ENCODE results near the gene APOBEC2. TPM values are rescaled to one million over a fixed set of nuclear protein-coding genes. Genes with fewer than 3 reads are reported as not detected.

The APOBEC2 gene
- total and polyA plus RNA-seq, 2 of the 13 experiments (the other 11 are each of a cell fraction or from before 2014, with no cell fraction given): 0.09 TPM; not detected in 1

DNA sequence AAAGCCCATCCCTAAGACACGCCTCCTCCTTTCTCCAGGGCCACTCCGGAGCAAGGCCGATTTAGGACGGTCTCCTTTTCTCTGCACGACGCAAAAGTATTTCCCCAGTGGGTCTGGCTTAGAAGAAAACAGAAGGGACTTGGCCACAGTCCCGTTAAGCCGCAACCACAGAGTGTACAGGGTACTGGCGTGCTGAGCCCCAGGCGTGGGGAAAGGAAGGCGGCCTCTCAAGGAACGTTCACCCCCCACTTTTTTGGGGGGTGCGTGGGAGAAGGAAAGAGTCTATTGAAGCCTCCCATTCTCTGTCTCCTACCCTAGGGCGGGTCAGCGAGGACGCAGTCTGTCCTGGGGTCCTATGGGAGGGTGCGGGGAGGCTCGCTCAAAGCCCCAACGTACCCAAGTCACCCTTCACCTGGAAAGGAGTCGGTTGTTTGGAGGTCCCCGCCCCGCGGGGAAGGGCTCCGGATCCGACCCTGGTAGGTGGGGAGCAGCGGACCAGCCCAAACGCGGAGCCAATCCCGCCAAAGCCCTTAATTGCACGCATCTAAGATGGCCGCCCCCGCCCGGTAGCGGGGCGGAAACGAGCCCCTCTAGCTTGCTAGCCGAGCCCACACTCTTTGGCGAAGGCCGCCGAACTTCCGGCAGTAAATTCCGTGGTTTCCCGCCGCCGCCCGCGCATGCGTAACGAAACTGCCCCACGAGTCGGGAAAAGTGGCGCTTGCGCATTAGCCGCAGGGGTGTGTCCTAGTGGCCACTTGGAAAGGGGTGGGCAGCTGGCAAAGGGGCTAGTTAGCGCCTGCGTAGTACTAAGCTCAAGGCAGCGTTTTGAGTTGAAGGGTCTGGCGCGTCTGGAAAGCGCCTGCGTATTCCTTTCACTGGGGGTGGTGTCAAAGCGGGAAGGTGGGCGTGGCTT, 19.2 kb downstream of the APOBEC2 start, which contains the start of gene OARD1 (continued):
- TF ChIP-seq, protein P1, sequence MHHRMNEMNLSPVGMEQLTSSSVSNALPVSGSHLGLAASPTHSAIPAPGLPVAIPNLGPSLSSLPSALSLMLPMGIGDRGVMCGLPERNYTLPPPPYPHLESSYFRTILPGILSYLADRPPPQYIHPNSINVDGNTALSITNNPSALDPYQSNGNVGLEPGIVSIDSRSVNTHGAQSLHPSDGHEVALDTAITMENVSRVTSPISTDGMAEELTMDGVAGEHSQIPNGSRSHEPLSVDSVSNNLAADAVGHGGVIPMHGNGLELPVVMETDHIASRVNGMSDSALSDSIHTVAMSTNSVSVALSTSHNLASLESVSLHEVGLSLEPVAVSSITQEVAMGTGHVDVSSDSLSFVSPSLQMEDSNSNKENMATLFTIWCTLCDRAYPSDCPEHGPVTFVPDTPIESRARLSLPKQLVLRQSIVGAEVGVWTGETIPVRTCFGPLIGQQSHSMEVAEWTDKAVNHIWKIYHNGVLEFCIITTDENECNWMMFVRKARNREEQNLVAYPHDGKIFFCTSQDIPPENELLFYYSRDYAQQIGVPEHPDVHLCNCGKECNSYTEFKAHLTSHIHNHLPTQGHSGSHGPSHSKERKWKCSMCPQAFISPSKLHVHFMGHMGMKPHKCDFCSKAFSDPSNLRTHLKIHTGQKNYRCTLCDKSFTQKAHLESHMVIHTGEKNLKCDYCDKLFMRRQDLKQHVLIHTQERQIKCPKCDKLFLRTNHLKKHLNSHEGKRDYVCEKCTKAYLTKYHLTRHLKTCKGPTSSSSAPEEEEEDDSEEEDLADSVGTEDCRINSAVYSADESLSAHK (CRISPR knock-in tag; IDR thresholded peaks at IDR 0.05; ENCODE audit: borderline replicate concordance): no peak
- TF ChIP-seq BRD4 (CRISPR knock-in tag; IDR thresholded peaks at IDR 0.05): peak; percentile 43; the same call in 1 of the 2 replicates
- TF ChIP-seq ZIK1 (CRISPR knock-in tag; IDR thresholded peaks at IDR 0.05; ENCODE audit: borderline replicate concordance, low read depth): peak; percentile 10; the same call in 1 of the 2 replicates
- TF ChIP-seq ZZZ3 (CRISPR knock-in tag; IDR thresholded peaks at IDR 0.05; ENCODE audit: borderline replicate concordance): peak; percentile 24; the same call in 1 of the 2 replicates
- TF ChIP-seq NCOA1 (CRISPR knock-in tag; IDR thresholded peaks at IDR 0.05): peak; percentile 70; the same call in 1 of the 2 replicates
- TF ChIP-seq AKAP8 (CRISPR knock-in tag; IDR thresholded peaks at IDR 0.05): 0 out of 2 replicates have a peak, but pooled peaks have one; percentile 55
- TF ChIP-seq DPF2 (CRISPR knock-in tag; IDR thresholded peaks at IDR 0.05; ENCODE audit: borderline replicate concordance, low read depth): no peak
- TF ChIP-seq ZFP41 (CRISPR knock-in tag; IDR thresholded peaks at IDR 0.05; ENCODE audit: borderline replicate concordance): 0 out of 2 replicates have a peak, but pooled peaks have one; percentile 49
- TF ChIP-seq MEIS2 (CRISPR knock-in tag; IDR thresholded peaks at IDR 0.05): peak; percentile 73
- peak; percentile 36 for TF ChIP-seq IRF2 (CRISPR knock-in tag; IDR thresholded peaks at IDR 0.05)
- TF ChIP-seq AGO2 (optimal IDR thresholded peaks at IDR 0.05; ENCODE audit: low read depth, low read length): peak; percentile 91
- no peak for TF ChIP-seq ZFP62 (CRISPR knock-in tag; IDR thresholded peaks at IDR 0.05)
- TF ChIP-seq MXD4 (CRISPR knock-in tag; IDR thresholded peaks at IDR 0.05): peak; percentile 53; the same call in 1 of the 2 replicates
- TF ChIP-seq RXRB (CRISPR knock-in tag; IDR thresholded peaks at IDR 0.05; ENCODE audit: borderline replicate concordance): no peak
- TF ChIP-seq ZNF780A (CRISPR knock-in tag; IDR thresholded peaks at IDR 0.05): no peak
- TF ChIP-seq, protein P2, sequence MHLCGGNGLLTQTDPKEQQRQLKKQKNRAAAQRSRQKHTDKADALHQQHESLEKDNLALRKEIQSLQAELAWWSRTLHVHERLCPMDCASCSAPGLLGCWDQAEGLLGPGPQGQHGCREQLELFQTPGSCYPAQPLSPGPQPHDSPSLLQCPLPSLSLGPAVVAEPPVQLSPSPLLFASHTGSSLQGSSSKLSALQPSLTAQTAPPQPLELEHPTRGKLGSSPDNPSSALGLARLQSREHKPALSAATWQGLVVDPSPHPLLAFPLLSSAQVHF (CRISPR knock-in tag; IDR thresholded peaks at IDR 0.05): no peak
